22Rv1 (cell line): ENCODE results near the gene CRB1.

Source experiments
- ZFX ChIP-seq: fragments of 450-650 bp; IDR thresholded peaks from 2 replicates; pipeline ENCODE4 v1.6.1; 2017; ENCODE audit warnings: antibody characterized with exemption, borderline replicate concordance
- TF ChIP-seq, protein P1 (sequence below): fragments of 450-650 bp; IDR thresholded peaks from 2 replicates; pipeline ENCODE4 v1.5.1; 2017; ENCODE audit warnings: mild to moderate bottlenecking

DNA sequence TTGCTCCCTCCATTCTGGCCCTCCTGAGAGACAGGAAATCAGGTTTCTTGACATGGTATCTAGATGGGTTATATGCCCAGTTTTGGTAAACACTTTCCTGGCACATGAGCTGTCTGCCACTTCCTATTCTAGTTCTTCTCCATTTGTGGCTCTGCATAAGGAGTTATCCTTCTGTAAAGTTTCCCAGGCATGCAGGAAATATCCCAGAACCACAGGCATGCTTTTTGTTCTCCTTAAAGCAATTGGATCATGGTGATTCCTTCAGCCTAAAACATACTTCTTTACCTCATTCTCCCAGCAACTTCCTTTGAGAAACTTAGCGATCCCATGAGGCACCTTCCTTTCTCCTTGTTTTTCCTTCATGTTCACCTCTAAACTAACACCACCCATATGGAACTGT is 199.8 kb downstream of the CRB1 start:
- TF ChIP-seq, protein P1, sequence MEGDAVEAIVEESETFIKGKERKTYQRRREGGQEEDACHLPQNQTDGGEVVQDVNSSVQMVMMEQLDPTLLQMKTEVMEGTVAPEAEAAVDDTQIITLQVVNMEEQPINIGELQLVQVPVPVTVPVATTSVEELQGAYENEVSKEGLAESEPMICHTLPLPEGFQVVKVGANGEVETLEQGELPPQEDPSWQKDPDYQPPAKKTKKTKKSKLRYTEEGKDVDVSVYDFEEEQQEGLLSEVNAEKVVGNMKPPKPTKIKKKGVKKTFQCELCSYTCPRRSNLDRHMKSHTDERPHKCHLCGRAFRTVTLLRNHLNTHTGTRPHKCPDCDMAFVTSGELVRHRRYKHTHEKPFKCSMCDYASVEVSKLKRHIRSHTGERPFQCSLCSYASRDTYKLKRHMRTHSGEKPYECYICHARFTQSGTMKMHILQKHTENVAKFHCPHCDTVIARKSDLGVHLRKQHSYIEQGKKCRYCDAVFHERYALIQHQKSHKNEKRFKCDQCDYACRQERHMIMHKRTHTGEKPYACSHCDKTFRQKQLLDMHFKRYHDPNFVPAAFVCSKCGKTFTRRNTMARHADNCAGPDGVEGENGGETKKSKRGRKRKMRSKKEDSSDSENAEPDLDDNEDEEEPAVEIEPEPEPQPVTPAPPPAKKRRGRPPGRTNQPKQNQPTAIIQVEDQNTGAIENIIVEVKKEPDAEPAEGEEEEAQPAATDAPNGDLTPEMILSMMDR: no peak
- TF ChIP-seq ZFX: no peak
